TTC549 (cell line): Measurements from ENCODE around the gene IFIT1B.

Experiments
- FAIRE-seq: peaks from 2 replicates; lab custom pipeline; 2012; peaks lifted over from hg19 to GRCh38; lab: Jason Lieb, UNC

Gene IFIT1B

GRCh38 chr10:89414146-89414878, 36.5 kb downstream of the IFIT1B start, which contains the start of gene IFIT5:
Gene IFIT5 (plus strand): TSS chr10:89414568. CDS start chr10:89414799, 231 bp downstream.
- no peak for FAIRE-seq

- no peak for FAIRE-seq
Measured at GRCh38 chr10:89414879-89415821, 37.3 kb downstream of the IFIT1B start.

DNA sequence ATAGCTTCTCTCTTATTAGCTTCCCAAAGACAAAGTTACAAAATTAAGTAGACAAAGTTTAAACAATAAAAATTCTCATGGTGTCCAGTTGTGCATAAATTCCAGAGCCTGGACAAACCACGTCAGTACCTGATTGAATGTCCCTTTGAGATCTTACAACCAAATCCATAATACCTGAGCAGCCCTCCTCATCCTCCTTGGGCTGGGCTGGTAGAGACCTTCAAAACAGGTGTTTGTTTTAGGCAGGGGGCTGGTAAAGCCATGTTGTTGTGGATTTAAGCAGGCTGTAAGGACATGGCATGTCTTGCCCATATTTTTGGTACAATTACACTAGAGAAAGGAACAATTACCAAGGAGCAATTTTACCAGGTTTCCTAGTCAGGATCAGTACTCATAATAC, 38.6 kb downstream of the IFIT1B start:
- no peak for FAIRE-seq

- no peak for FAIRE-seq
Measured at GRCh38 chr10:89419548-89419947, 41.7 kb downstream of the IFIT1B start.

- no peak for FAIRE-seq
Measured at GRCh38 chr10:89421018-89421476, 43.2 kb downstream of the IFIT1B start.

- FAIRE-seq: no peak
Measured at GRCh38 chr10:89425000-89425399, 47.1 kb downstream of the IFIT1B start.

GRCh38 chr10:89426230-89426868, 48.5 kb downstream of the IFIT1B start:
- peak; percentile 67 for FAIRE-seq

DNA sequence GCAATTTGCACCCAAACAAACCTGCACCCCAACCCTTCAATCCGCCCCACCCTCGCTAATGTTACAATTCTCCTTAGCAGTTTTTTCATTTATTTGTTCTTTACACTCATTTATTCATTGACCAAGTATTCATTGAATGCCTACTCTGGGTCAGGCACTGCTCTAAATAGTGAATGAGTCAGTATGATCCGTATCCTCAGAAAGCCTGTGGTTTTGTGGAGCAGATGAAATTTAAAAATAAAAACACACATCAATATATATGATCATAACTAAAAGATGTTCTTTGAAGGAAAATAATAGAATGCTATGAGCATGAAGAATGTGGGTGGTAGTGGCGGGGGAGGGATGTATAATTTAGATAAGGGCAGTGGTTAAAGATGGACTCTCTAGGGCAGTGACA, 49.8 kb downstream of the IFIT1B start:
- no peak for FAIRE-seq

GRCh38 chr10:89428877-89429276, 51.0 kb downstream of the IFIT1B start:
- FAIRE-seq: no peak

- no peak for FAIRE-seq
Measured at GRCh38 chr10:89431977-89432376, 54.1 kb downstream of the IFIT1B start.
